AG04449 (cell line): ENCODE results near the gene ZFYVE19.

Source experiments
- CTCF ChIA-PET: fragments of 350-600 bp; formaldehyde crosslinking; extraction: SDS; loops from one replicate; lab custom pipeline; 2021; ENCODE audit warnings: antibody characterized with exemption; lab: Yijun Ruan, JAX
- POLR2A ChIA-PET: fragments of 400-600, 350-600 bp; formaldehyde crosslinking; extraction: SDS; loops from one replicate; lab custom pipeline; 2020; ENCODE audit warnings: antibody characterized with exemption, inconsistent platforms; lab: Yijun Ruan, JAX
- DNase-seq: peaks from one replicate; pipeline ENCODE4 v3.0.0-alpha.2; 2010; ENCODE audit warnings: low read depth, low spot score
- H3K4me3 ChIP-seq: 2 replicates; pipeline ENCODE4 v1.5.1; 2011; ENCODE audit warnings: low read depth, mild to moderate bottlenecking, control low read depth, low read length
- CTCF ChIP-seq: IDR thresholded peaks from one replicate; pipeline ENCODE4 v1.5.1; 2011; ENCODE audit warnings: mild to moderate bottlenecking, moderate library complexity, low read length, control low read depth, inconsistent platforms; ENCODE audit not compliant: insufficient read depth; ENCODE audit errors: missing control alignments

Gene ZFYVE19

GRCh38 chr15:40775740-40776536, 31.0 kb upstream of the ZFYVE19 start:
- ChIA-PET POLR2A (interaction anchor here (0.8 kb wide), 1 partner anchor 15 kb away, joined by 3 read pairs; no protein-coding TSS in a partner anchor), CTCF (interaction anchor here (0.7 to 2.5 kb wide), 6 partner anchors 8 to 118 kb away, joined by 3 to 8 read pairs (median 4); partner anchors contain the start of gene VPS18)
- DNase-seq, result no peak
- no peak overlapping the region for H3K4me3 ChIP-seq
- TF ChIP-seq CTCF, result no peak

GRCh38 chr15:40776537-40777141, 30.2 kb upstream of the ZFYVE19 start:
- TF ChIP-seq CTCF, result no peak
- no peak overlapping the region for H3K4me3 ChIP-seq
- DNase-seq, result no peak
- ChIA-PET CTCF (interaction anchor here (0.7 to 2.5 kb wide), 6 partner anchors 8 to 118 kb away, joined by 3 to 8 read pairs (median 4); partner anchors contain the start of gene VPS18), POLR2A (interaction anchor here (0.6 kb wide), 1 partner anchor 66 kb away, joined by 4 read pairs; no protein-coding TSS in a partner anchor)

GRCh38 chr15:40782609-40783227, 24.2 kb upstream of the ZFYVE19 start:
- ChIA-PET CTCF (interaction anchor here (0.6 to 2.4 kb wide), 10 partner anchors 9 to 109 kb away, joined by 3 to 11 read pairs (median 4); no protein-coding TSS in a partner anchor), POLR2A (no interaction called here)

GRCh38 chr15:40785164-40785563, 21.7 kb upstream of the ZFYVE19 start:
- CTCF ChIA-PET, result interaction anchor here (0.8 to 2.1 kb wide), 7 partner anchors 14 to 109 kb away, joined by 3 to 11 read pairs (median 6); partner anchors contain the start of genes DNAJC17, VPS18 and ZFYVE19
- no peak for DNase-seq
- TF ChIP-seq CTCF, result no peak
- POLR2A ChIA-PET, result no interaction called here
- H3K4me3 ChIP-seq, result no peak overlapping the region

More at GRCh38 chr15:40782609-40783227, 24.2 kb upstream of the ZFYVE19 start:
- H3K4me3 ChIP-seq, result no peak overlapping the region
- DNase-seq, result no peak
- peak; percentile 55 for TF ChIP-seq CTCF

- CTCF ChIA-PET, result interaction anchor here (0.7 to 2.1 kb wide), 8 partner anchors 15 to 109 kb away, joined by 3 to 11 read pairs (median 5); partner anchors contain the start of genes DNAJC17, VPS18 and ZFYVE19
- no peak for DNase-seq
- POLR2A ChIA-PET, result no interaction called here
- TF ChIP-seq CTCF, result no peak
- H3K4me3 ChIP-seq, result no peak overlapping the region
Observed at GRCh38 chr15:40785814-40786213, 21.1 kb upstream of the ZFYVE19 start.
